COLO668 (cell line): ENCODE data around the gene SHC4.
"Not testable (repeated sequence)": the region's sequence is repeated elsewhere in the genome, so short reads cannot be mapped to it uniquely, and the experiment has no call there.

Source experiments
- DNase-seq: peaks from one replicate; lab custom pipeline; 2025; ENCODE audit not compliant: unreplicated experiment; lab: John Stamatoyannopoulos, UW

The SHC4 gene

GRCh38 chr15:48970926-48971325 is 7.2 kb upstream of the SHC4 start:
- DNase-seq: not testable (repeated sequence)

GRCh38 chr15:48968066-48968465 is 4.3 kb upstream of the SHC4 start:
- no peak for DNase-seq

GRCh38 chr15:48967336-48967735 is 3.6 kb upstream of the SHC4 start:
- DNase-seq: no peak

- DNase-seq: no peak
Measured at GRCh38 chr15:48966595-48967301, 3.0 kb upstream of the SHC4 start.

- DNase-seq: no peak
Measured at GRCh38 chr15:48965972-48966371, 2.3 kb upstream of the SHC4 start.

GRCh38 chr15:48964898-48965297 is 1.2 kb upstream of the SHC4 start:
- no peak for DNase-seq

- peak; percentile 50 for DNase-seq
Measured at GRCh38 chr15:48962662-48963523, 826 bp downstream of the SHC4 start.

- DNase-seq: no peak
Measured at GRCh38 chr15:48955967-48956366, 7.8 kb downstream of the SHC4 start.

- no peak for DNase-seq
Measured at GRCh38 chr15:48955370-48955769, 8.3 kb downstream of the SHC4 start.

- no peak for DNase-seq
Measured at GRCh38 chr15:48954538-48954937, 9.2 kb downstream of the SHC4 start.

GRCh38 chr15:48946840-48947187 is 16.9 kb downstream of the SHC4 start:
- DNase-seq: no peak

GRCh38 chr15:48946074-48946839 is 17.5 kb downstream of the SHC4 start:
- no peak for DNase-seq

- no peak for DNase-seq
Measured at GRCh38 chr15:48945386-48945785, 18.3 kb downstream of the SHC4 start.

GRCh38 chr15:48941904-48942303 is 21.8 kb downstream of the SHC4 start:
- no peak for DNase-seq

- DNase-seq: no peak
Measured at GRCh38 chr15:48940508-48940907, 23.2 kb downstream of the SHC4 start.

- DNase-seq: no peak
Measured at GRCh38 chr15:48939648-48940047, 24.1 kb downstream of the SHC4 start.

- DNase-seq: no peak
Measured at GRCh38 chr15:48937886-48938285, 25.8 kb downstream of the SHC4 start.

- DNase-seq: no peak
Measured at GRCh38 chr15:48936666-48937065, 27.1 kb downstream of the SHC4 start.

GRCh38 chr15:48935236-48935635 is 28.5 kb downstream of the SHC4 start:
- DNase-seq: no peak

GRCh38 chr15:48930735-48931134 is 33.0 kb downstream of the SHC4 start:
- no peak for DNase-seq

- DNase-seq: no peak
Measured at GRCh38 chr15:48929661-48930060, 34.1 kb downstream of the SHC4 start.
